ENCODE results near the gene MRPL16.
"Not testable (repeated sequence)": the region's sequence is repeated elsewhere in the genome, so short reads cannot be mapped to it uniquely, and the experiment has no call there.

The MRPL16 gene

GRCh38 chr11:59810189-59810910 lies at the start of gene MRPL16:
Gene MRPL16 (minus strand): TSS chr11:59810778. CDS start chr11:59810658, 120 bp downstream.
- DNase-seq (ENCODE audit: low spot score), result peak; percentile 91

GRCh38 chr11:59859673-59860072 lies 49.1 kb upstream of the MRPL16 start:
- DNase-seq (ENCODE audit: low spot score), result no peak

GRCh38 chr11:59857439-59858434 lies 47.2 kb upstream of the MRPL16 start:
- DNase-seq (ENCODE audit: low spot score), result no peak

GRCh38 chr11:59854871-59855270 lies 44.3 kb upstream of the MRPL16 start:
- no peak for DNase-seq (ENCODE audit: low spot score)

GRCh38 chr11:59851416-59851815 lies 40.8 kb upstream of the MRPL16 start:
- not testable (repeated sequence) for DNase-seq (ENCODE audit: low spot score)

- DNase-seq (ENCODE audit: low spot score), result not testable (repeated sequence)
Observed at GRCh38 chr11:59849551-59849950, 39.0 kb upstream of the MRPL16 start.

- DNase-seq (ENCODE audit: low spot score), result no peak
Observed at GRCh38 chr11:59849129-59849528, 38.6 kb upstream of the MRPL16 start.

- not testable (repeated sequence) for DNase-seq (ENCODE audit: low spot score)
Observed at GRCh38 chr11:59848439-59848838, 37.9 kb upstream of the MRPL16 start.

- no peak for DNase-seq (ENCODE audit: low spot score)
Observed at GRCh38 chr11:59847626-59848025, 37.0 kb upstream of the MRPL16 start.

GRCh38 chr11:59846556-59846955 lies 36.0 kb upstream of the MRPL16 start:
- no peak for DNase-seq (ENCODE audit: low spot score)

GRCh38 chr11:59845399-59845798 lies 34.8 kb upstream of the MRPL16 start, which contains the start of gene CBLIF:
Gene CBLIF (minus strand): TSS chr11:59845499. CDS start chr11:59845453, 46 bp downstream.
- no peak for DNase-seq (ENCODE audit: low spot score)

GRCh38 chr11:59842316-59842715 lies 31.7 kb upstream of the MRPL16 start:
- no peak for DNase-seq (ENCODE audit: low spot score)

GRCh38 chr11:59841514-59841913 lies 30.9 kb upstream of the MRPL16 start:
- DNase-seq (ENCODE audit: low spot score), result no peak

GRCh38 chr11:59839615-59840014 lies 29.0 kb upstream of the MRPL16 start:
- DNase-seq (ENCODE audit: low spot score), result no peak

GRCh38 chr11:59833602-59834001 lies 23.0 kb upstream of the MRPL16 start:
- no peak for DNase-seq (ENCODE audit: low spot score)

GRCh38 chr11:59829358-59829757 lies 18.8 kb upstream of the MRPL16 start:
- no peak for DNase-seq (ENCODE audit: low spot score)

- DNase-seq (ENCODE audit: low spot score), result peak; percentile 66
Observed at GRCh38 chr11:59822989-59823566, 12.5 kb upstream of the MRPL16 start.

GRCh38 chr11:59818572-59818971 lies 8.0 kb upstream of the MRPL16 start:
- DNase-seq (ENCODE audit: low spot score), result no peak

GRCh38 chr11:59816434-59816833 lies 5.9 kb upstream of the MRPL16 start:
- DNase-seq (ENCODE audit: low spot score), result not testable (repeated sequence)

GRCh38 chr11:59815754-59816153 lies 5.2 kb upstream of the MRPL16 start:
- DNase-seq (ENCODE audit: low spot score), result no peak

GRCh38 chr11:59814021-59814420 lies 3.4 kb upstream of the MRPL16 start:
- no peak for DNase-seq (ENCODE audit: low spot score)

- DNase-seq (ENCODE audit: low spot score), result no peak
Observed at GRCh38 chr11:59813364-59813763, 2.8 kb upstream of the MRPL16 start.
